Sciatic nerve (tissue), 2 donors: Measurements from ENCODE around the gene LRCH3. TPM values are rescaled to one million over a fixed set of nuclear protein-coding genes. Genes with fewer than 3 reads are reported as not detected.
"Not testable (repeated sequence)": the region's sequence is repeated elsewhere in the genome, so short reads cannot be mapped to it uniquely, and the experiment has no call there.

Experiments used
- ATAC-seq: fragments of 200-7000 bp; cut with Tn5 transposase; one replicate; pipeline ENCODE4 v1.9.1; 2020; ENCODE audit warnings: mild to moderate bottlenecking, moderate library complexity
- DNase-seq: peaks from one replicate; pipeline ENCODE4 v3.0.0-alpha.2; 2020; ENCODE audit warnings: low spot score
- intact Hi-C: fragments of 100-400 bp; cut with DNase I; formaldehyde crosslinking; loops from one replicate; pipeline ENCODE4 v1.14.2; 2022
- total RNA-seq: library from RNA; stranded (reverse); fragmentation: NEBNext Ultra II Directional; extraction: Animal tissue kit (Norgen Biotek cat#: 25700); gene quantifications from one replicate; pipeline ENCODE4 v1.2.1, GENCODE V29; 2021
- donor health status: DM: no; HTN: no; CAD: no.
- donor health status: DM: no; HTN: no; CAD: no.

Gene LRCH3
- total RNA-seq, 1 donor from 2014 or later = 89.7 TPM

DNA sequence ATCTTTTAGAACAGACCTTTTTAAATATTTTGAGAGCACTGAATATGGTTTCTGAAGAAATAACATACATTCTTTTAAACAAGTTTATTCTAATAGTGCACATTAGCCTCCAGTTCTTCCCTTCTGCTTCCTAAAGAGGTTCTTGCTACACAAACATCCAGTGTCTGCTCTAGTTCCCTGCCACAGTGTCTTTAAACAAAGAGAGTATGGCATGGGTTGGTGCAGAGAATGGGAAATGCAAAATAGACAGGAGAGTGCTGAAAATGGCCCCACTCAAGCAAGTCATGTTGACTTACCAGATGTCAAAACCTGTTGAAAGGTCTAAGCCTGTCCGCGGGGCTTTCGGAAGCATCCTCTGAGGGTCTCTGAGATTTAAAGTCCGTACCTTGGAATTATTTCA lies 86.8 kb downstream of the LRCH3 start:
- ATAC-seq (no peak), DNase-seq (no peak)
- intact Hi-C loops = no loop called here

DNA sequence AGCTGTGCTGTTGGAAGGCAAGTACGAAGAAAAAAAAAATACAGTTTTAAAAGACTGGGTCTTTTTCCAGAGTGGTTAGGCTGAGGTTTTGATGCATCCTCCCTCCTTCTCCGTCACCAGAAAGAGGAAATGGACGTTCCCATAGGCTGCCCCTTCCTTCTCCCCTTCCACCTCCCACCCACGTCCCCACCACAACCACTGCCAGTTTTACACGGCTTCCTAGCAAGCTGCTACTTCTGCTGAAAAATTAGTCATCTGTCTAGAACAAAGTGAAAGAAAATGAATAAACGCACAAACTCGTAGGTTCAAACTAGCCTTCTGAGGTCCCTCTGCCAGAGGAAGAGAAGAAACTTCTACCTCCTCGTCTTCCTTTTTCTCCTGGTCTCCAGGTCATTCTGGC lies 87.4 kb downstream of the LRCH3 start:
- no peak for DNase-seq
- intact Hi-C loops = no loop called here
- ATAC-seq = no peak

DNA sequence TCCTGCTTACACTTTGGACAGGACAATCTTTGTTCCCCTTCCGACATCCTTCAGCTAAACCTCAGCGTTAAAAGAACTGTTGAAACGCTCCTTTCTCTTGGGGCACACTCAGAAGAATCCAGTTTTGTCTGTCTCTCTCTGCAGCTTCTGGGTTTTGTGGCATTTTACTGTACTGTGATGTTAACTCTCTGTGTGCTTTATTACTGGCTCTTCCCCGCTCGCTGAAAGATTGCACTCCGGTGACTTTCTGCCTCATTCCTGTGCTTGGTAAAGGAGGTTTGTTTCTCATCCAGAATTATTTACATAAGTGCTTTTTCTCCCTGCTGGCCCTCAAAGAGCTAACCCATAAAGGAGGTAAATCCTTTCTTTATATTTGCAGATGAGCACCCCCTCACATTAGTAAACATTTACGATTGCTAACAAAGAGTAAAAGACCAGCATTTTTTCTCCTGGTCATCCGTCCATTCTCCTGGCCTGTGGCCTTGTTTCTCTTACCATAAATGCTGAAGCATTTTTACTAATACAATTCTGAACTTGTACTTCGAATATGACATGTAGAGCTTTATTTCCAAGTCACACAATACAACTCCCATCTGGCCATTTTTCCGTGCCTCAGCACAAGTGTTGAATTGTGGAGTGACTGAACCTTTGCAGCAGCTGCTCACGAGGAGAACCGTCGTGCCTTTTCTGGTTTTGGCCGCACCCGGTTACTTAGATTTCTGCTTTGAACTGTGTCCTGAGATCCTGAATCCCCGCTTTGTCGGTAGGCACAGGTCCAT lies 89.6 kb downstream of the LRCH3 start:
- intact Hi-C loops = no loop called here
- ATAC-seq (no peak), DNase-seq (no peak)

DNA sequence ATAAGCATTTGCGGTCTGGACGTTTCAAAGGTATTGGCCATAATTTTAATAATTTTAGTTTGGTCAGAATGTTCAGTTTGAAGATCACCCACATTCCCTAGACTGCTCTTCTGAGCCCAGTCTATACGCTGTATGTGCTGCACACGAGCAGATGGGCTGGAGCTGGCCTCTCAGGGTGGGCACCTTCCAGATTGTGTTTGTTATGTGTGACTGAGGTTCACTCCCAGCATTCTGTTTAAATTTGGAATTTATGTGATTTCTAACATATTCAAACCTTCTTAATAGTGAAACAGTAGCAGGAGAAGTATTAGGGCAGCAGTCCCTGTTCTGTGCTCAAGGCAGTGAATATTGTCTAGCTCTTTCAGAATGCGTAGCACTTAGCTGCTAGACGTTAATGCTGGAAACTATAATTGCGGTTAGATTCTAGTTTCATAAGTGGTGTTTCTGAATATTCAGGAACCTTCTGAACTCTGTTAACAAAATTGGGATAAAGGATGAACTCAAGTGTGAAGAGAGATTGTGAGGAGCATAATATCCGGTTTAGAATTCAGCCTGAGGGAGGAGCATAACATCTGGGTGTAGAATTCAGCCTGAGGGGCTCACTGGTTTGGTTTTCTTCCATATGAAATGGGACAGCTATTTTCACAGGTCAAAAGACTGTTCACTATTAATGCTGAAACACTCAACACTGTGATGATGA lies 90.4 kb downstream of the LRCH3 start:
- no peak for DNase-seq
- intact Hi-C loops = no loop called here

DNA sequence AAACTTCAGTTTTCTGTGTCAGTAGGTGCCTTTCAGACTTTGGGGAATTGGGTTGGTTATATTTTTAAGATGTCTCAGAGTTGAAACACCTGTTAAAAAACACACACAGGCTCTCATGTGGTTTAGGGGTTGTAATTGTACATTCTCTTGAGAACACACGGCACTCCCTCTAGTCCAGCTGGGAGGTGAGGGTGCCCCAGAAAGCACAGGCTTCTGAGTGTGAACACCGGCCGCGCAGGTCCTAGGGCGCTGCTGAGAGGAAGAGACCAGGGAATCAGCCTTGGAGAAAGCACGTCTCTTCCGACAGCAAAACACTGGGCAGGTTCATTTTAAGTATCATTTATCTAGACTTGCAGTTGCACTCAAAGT lies 90.9 kb downstream of the LRCH3 start:
- intact Hi-C loops = no loop called here
- no peak for ATAC-seq
- DNase-seq = no peak

More for the DNA sequence above, 90.4 kb downstream of the LRCH3 start:
- ATAC-seq = no peak

DNA sequence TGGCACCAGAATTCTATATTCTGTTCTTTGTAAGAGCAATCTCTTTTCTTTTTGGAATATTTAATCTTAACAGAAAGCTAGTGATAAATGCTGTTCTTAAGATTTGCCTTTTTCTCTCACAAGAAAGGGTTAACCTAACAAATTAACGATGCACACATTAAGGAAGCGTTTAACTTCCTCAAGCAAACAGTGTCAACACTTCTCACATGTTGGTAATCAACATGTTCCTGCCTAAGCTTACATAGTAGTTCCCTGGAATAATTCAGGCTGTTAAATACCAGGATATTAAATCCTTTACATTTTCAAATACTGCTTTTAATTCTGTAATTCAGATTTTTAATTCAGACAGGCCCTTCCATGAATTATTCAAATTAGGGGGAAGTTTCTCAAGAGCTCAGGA lies 91.5 kb downstream of the LRCH3 start:
- no peak for DNase-seq
- intact Hi-C loops = no loop called here
- ATAC-seq = no peak

DNA sequence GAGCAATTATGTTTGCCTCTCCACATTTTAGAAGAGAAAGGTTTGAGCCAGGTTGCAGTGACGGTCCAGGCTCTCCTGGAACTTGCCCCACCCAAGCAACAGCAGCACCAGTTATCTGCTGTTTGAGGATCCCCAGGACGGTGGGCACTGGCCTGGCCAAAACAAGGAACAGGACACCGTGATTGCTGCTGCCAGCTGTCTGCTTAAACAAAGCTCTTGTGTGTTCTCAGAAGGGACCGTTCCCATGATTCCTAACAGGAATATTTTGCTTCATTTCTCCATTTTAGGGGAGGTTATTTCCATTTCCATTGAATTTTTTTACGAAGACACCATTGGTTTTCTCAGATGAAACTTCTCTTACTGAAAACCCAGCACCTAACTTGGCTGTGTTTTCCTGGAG lies 92.5 kb downstream of the LRCH3 start:
- DNase-seq = no peak
- intact Hi-C loops = no loop called here

DNA sequence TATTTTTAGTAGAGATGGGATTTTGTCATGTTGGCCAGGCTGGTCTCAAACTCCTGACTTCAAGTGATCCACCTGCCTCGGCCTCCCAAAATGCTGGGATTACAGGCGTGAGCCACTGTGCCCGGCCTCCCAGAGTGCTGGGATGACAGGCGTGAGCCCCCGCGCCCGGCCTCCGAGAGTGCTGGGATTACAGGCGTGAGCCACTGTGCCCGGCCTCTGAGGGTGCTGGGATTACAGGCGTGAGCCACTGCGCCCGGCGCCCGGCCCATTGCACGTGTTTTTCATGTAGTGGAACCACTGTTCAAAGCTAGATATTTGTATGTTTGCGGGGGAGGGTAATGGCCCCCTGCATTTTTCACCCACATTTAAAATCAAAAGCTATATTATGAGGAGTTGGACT lies 93.3 kb downstream of the LRCH3 start:
- intact Hi-C loops, DNase-seq: not testable (repeated sequence)
- peak; percentile 52 for ATAC-seq

More for the DNA sequence above, 92.5 kb downstream of the LRCH3 start:
- ATAC-seq = no peak

DNA sequence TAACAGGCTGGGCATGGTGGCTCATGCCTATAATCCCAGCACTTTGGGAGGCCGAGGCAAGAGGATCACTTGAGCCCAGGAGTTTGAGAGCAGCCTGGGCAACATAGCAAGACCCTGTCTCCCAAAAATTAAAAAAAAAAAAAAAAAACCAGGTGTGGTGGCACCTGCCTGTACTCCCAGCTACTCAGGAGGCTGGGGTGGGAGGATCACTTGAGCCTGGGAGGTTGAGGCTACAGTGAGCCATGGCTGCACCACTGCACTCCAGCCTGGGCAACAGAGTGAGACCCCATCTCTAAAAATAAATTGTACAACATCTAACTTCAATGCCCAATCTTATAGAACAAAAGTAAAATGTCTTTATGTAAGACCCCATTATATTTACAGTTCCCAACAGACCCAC lies 95.0 kb downstream of the LRCH3 start:
- intact Hi-C loops, DNase-seq, ATAC-seq: not testable (repeated sequence)

DNA sequence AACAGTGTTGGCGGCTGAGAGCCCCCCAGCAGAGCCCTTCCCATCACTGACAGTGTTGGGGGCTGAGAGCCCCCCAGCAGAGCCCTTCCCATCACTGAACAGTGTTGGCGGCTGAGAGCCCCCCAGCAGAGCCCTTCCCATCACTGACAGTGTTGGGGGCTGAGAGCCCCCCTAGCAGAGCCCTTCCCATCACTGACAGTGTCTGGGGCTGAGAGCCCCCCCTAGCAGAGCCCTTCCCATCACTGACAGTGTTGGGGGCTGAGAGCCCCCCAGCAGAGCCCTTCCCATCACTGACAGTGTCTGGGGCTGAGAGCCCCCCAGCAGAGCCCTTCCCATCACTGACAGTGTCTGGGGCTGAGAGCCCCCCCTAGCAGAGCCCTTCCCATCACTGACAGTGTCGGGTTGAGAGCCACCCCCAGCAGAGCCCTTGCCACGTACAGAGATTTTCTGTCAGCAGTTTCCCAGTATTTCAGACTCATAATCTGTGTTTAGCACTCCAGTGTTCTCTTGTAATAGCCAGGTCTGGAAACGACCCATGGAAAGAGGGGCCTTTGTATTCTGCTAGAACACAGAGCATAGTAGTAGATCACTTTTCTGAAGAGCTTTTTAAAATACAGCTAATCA lies 96.5 kb downstream of the LRCH3 start:
- intact Hi-C loops, DNase-seq, ATAC-seq: not testable (repeated sequence)

DNA sequence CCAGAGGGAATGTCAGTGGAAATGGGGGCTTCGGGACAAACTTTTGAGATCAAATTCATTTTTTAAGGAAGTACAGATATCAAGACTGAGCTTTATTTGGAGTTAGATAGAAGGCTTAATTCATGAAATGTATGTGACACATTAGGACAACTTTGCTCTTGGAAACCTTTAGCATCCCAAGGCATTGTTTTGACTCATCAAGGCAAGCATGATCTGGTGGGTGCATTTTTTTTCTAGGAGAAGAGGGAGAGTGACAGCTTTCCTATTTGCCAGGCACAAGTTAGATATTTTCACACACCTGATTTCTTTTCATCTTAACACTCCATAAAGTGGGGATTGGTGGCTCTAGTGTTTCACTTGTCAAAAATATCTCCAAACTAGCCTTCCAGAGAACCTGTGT lies 97.5 kb downstream of the LRCH3 start:
- intact Hi-C loops = no loop called here
- no peak for ATAC-seq
- no peak for DNase-seq

DNA sequence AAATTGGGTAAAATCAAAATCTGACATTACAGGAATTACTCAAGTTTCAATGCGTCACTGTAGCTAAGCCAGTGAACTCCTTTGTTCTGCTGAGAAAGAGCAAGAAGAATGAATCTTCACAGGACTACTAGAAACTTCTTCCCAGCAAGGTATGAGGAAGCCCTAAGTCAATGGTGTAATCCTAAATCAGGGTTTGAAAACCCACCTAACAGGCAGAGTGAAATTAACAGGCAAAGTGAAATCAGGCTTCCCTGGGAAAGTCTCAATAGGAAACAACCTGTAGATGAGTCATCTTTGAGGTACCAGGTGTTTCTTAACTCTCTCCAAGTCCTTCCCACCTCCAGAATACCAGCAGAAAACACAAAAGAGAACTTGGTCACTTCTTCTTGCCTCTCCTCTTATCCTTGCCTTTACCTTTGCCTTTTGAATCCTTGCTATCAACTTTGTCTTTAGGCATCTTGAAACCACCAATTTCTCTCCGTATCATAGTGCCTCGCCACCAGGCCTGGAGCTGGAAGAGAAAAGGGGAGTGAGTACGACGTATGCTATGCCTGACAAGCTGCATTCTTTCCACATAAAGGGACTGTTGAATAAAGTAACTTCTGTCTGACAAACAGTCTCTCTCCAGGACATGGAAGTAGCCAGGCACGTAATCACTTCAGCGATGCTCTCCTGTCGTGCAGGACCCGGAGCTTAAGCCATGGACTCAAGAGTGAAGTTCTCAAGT lies 98.3 kb downstream of the LRCH3 start:
- no peak for DNase-seq
- intact Hi-C loops = no loop called here
- ATAC-seq = no peak

DNA sequence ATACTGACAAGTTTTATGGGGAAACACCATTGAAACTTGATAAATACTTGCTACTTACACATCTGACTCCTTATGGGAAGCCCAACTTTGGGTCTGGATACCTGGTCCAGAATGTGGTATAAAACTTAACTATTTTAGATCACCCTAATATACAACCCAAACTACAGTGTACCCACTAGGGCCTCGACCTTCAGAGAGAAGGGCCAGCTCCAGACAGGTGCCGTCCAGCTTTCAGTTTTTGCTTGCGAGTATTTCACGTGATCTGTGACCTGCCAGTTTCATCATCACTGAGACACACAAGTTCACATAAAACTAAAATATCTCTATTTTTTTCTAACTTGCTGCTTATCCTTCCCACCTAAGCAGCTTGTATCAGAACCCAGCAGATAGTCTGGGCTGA lies 99.6 kb downstream of the LRCH3 start:
- DNase-seq = no peak
- no peak for ATAC-seq
- intact Hi-C loops = no loop called here

DNA sequence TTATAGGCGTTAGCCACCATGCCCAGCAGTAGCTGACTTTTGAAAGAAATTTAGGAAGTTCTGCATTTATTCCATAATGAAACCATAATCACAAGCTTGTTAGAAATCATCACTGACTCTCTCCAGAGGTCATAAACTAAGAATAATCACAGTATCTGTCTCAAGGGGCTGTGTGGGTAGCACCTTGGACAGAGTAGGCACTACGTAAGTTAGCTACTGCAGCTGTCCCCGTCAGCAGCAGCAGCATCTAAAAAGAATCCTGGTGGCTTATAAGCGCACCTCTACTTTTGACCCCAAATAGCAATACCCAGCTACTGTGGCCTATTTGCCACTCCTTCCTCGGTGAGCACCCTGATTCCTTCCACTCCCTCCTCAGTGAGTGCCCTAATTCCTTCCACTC lies 101.1 kb downstream of the LRCH3 start:
- DNase-seq = no peak
- ATAC-seq = no peak

DNA sequence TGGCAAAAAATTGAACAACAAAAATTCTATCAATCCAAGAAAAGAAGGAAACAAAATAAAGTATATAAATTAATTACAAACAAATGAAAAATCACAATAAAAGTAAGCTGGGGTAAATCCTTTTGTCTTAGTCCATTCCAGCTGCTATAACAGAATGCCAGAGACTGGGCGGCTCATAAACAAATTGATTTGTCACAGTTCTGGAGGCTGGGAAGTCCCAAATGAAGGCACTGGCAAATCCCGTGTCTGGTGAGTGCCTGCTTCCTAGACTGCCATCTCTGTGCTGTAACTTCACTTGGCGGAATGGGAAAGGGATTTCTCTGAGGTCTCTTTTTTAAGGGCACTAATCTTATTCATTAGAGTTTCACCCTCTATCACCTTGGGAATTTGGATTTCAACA lies 105.4 kb downstream of the LRCH3 start:
- DNase-seq = no peak
- intact Hi-C loops = no loop called here
- no peak for ATAC-seq

More for the DNA sequence above, 101.1 kb downstream of the LRCH3 start:
- intact Hi-C loops = no loop called here

DNA sequence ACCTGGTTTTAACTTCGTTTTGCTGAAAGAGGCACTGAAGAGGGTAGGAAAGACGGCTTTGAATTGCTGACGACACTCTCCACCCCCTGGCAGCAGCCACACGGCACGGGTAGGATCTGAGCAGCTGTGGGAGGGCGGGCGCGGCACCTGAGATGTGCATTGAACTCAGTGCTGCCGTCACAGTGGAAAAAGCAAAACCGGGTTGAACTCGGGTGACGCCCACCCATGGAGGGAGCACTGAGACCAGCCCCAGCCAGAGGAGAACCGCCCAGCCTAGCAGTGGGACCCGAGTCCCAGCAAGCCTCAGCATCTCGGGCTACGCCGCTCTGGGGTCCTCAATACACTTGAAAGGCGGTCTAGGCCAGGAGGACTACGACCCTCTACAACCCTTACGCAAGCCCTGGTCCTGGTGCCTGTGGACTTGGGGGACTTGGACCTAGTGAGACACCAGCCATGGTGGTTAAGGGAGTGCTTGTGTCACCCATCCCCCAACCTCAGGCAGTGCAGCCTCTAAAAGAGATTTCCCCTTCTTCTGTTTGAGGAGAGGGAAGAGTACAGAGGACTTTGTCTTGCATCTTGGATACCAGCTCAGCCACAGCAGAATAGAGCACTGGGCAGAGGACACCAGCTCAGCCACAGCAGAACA lies 108.9 kb downstream of the LRCH3 start:
- ATAC-seq (no peak), DNase-seq (no peak)
- intact Hi-C loops = no loop called here

DNA sequence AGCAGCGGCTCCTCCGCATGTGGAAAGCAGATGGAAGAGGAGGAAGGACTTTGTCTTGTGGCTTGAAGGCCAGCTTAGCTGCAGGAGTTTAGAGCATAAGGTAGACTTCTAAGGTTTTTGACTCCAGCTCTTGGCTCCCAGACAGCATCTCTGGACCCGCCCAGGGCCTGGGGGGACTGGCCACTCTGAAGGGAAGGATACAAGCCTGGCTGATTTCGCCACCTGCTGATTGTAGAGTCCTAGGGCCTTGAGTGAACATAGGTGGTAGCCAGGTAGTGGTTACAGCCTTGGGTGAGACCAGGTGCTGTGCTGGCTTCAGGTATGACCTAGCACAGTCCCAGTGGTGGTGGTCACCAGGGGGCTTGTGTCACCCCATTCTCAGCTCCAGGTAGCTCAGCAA lies 110.6 kb downstream of the LRCH3 start:
- ATAC-seq (no peak), DNase-seq (no peak)
- intact Hi-C loops = no loop called here

DNA sequence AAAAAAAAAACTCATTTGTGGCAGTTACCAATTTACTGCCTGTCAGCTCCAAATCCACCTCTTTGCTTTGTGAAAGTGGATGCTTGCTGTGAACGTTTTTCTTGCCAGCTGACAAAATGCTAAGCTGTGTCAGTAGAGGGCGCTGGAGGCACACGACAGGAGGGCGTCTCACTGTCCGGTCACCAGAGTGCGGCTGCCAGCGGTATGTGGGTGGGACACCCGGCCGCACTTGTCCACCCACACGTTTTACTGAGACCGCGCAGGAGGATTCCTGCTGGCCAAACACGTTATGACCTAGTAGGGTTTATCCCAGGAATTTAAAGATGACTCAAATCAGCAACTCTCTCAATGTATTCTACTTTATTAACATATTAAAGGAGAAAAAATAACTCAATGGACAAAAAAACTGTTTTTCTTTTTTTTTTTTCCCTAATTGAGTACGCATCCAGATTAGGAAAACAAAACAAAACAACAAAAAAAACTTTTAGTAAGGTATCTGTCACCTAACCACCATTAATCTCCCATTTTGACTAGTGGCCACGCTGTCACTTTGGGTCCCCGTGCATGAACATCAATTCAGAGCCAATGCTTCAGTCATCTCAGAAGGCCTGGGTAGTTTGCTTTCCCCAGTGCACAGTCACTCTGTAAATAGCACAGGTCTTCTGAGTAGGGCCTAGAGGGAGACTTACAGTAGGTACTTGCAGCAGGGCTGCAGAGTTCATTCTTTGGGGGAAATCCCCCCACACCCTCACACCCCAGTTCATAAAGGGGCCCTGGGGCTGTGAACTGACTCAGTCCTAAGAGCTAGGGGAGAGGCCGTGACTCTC lies 115.2 kb downstream of the LRCH3 start:
- ATAC-seq (peak; percentile 99), DNase-seq (peak; percentile 94)
- intact Hi-C loops = no loop called here
